ENCODE data around the gene ZBTB18.
"Not testable (repeated sequence)": the region's sequence is repeated elsewhere in the genome, so short reads cannot be mapped to it uniquely, and the experiment has no call there.

The ZBTB18 gene

DNA sequence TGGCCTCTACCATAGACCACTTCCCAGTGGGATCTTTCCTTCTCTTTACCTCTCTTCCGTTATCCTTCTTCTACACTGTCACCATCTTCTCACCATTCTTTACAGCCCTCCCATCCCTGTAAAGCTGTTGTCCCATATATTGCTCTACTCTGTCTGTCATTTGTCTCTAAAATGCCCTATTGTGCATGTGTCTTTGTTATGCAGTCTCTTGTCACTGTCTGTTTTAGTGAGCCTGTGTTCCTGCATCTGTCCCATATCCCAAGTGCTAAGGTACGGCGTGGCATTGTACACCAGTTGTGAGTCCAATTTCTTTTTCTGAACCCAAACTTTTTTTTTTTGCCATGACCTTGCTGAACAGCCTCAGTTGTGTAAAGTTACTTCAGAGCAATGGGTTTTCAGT is 8.8 kb upstream of the ZBTB18 start:
- no peak for DNase-seq

DNA sequence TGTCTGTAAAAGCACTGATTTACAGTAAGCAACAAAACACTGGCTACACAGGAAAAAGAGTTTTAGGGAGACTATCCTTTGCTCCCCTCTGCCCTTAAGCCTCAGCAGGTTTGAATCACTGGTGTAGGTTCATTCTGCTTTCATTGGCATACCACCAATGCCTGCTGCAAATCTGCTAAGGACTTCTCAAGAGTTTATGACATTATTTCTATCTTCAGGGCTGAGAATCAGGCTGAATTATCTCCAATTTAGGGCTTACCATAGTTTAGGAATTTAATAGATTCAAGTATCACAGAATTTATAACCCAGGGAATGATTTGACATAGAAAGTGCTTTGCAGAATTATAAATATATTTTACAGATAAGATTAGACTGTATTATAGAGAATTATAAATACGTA is 6.7 kb upstream of the ZBTB18 start:
- DNase-seq = no peak

DNA sequence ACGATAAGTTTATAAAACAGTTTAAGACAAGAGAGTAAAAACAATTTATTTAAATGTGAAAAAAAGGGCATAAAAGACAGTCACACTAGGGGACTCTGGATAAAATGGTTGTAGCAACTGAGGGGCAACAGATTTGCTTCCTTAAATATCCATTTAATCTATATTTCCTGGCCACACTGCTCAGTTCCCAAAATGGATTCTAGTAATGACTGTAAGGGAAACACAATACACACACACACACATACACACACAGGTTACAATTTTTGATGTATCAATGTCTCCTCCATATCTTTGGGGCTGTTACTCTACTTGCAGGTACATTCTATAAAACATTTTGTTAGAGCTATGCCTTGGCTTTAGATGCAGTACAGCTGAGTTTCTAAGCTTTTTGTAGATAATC is 4.8 kb upstream of the ZBTB18 start:
- DNase-seq = not testable (repeated sequence)

DNA sequence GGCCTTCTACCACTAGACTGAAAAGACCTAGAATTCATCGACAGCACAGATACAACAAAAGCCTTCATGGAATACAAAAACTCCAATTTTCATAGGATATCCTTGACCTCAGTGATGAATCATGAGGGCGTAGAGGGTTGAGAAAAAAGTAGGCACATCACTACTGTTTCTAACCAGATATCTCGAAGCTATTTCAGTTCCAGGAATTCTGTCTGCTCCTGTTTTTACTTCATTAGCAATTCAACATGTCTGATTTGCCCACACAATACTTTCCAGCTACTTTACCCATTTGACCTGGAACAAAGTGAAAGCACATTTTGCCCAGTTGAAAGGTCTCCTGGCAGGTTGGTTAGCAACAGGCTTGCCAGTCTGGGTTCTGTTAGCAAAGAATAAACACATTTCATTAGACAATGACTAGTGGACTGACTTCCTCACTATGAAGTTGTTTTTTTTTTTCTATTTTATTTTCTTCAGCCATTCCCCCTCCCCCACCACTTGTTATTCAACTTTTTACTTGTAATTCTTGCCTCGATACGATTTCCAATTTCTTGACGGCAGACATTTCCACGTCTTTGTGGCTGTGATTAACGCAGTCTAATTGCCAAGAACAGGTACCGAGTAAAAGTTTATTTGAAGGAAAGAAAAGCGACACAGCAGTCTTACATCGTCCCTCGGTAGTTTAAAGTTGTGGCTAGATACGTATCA is 4.0 kb upstream of the ZBTB18 start:
- no peak for DNase-seq

DNA sequence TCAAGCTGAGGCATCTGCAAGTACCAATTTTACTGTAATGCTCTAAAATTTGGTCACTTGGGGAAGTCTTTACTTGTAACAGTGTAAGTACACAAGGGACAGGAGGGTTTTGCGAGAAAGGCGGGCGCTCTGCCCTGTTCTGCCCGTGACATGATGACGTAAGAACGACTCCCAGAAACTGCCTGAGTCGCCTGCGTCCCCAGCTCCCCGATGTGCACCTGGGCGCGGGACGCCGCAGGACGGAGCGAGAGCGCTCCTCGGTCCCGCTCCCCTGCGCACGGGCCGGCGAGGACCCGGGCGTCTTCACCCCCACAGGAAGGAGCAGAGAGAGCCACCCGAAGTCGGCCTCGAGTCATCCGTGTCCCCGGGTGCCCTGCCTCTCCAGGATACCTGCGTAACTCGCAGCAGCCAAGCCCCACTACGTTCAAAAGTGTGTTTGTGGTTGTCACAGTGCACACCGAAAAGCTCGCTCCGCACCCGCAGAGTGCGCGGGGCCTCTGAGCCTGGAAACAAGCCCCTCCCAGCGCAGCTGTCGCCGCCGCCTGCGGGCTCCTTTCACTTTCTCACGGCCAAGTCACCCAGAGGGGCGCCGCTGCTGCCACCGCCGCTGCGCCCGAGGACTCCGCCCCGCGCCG is 3.3 kb upstream of the ZBTB18 start:
- DNase-seq = peak in 1 of 2 experiments; percentile 29

DNA sequence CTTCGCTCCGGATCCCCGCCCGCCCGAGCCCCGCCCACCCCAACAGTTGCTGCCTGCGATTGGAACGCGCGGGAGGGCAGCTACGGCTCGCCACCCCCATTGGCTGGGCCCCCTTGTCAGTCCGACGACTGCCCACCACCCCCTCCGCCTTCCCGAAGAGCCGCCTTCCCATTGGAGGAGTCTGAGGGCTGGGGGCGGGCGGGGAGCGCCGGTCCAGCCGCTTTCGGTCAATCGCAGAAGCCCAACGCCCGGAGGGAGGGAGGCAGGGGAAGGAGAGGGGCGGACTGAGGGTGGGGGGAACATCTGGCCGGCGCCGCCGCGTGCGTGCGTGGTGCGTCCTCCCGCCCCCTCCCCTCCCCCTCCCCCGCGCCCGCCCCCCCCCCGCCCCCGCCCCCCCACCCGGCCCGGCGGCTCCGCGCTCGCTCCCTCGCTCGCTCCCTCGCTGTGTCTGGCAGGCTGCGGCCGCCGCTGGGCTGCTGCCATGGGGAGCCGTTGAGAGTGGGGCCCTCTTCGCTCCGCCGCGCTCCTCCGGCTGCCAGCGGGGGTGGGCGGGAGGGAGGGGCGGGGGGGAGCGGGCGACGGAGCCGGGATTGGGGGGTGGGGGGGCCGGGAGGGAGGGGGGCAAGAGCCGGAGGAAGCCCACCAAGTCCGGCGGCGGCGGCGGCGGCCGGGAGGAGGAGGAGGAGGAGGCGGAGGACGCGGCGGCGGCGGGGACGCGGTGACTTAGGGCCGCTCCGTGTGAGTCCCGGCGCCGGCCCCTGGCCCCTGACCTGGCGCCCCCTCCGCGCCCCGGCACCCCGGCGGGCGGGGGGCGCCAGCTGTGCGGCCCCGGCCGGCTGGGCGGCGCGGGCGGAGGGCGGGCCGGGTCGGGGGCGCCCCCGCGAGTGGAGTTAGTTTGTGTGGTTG is 2.6 kb upstream of the ZBTB18 start:
- peak; percentile 87 to 91 for DNase-seq

DNA sequence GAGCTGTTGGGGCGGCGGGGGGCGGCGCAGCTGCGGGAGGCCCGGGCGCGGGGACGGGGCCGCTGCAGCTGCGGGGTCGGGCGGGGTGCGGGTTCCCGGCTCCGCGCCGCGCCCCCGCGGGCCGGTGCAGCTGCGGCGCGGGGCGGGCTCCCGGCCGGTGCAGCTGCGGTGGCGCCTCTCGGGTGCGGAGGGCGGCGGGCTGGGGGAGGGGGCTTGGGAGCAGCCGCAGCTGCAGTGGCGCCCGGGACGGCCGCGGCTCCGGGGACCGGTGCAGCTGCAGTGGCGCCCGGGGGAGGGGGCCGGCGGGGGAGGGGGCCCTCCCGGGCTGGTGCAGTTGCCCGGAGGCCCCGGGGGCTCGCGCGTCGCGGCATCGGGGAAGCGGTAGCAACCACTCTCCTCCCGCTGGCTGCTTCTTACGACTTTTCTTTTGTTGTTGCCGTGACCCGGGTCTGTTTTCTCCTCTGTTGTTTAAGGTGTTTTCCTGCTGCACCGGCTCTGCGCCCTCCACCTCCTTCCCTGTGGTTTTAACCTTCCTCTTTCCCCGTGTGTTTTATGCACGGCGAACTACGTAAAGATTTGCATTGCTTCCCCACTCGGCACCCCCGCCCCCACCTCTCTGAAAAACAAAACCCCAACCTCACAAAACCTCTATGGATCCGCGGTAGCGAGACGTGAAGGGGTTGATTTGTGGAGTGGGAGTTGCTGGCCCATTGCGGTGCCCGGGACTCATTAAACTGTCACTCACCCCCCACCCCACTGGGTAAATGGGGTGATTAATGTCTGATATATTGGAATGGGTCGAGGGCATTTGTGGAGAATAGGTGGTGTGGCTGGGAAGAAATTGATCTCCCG is 1.7 kb upstream of the ZBTB18 start:
- no peak for DNase-seq

DNA sequence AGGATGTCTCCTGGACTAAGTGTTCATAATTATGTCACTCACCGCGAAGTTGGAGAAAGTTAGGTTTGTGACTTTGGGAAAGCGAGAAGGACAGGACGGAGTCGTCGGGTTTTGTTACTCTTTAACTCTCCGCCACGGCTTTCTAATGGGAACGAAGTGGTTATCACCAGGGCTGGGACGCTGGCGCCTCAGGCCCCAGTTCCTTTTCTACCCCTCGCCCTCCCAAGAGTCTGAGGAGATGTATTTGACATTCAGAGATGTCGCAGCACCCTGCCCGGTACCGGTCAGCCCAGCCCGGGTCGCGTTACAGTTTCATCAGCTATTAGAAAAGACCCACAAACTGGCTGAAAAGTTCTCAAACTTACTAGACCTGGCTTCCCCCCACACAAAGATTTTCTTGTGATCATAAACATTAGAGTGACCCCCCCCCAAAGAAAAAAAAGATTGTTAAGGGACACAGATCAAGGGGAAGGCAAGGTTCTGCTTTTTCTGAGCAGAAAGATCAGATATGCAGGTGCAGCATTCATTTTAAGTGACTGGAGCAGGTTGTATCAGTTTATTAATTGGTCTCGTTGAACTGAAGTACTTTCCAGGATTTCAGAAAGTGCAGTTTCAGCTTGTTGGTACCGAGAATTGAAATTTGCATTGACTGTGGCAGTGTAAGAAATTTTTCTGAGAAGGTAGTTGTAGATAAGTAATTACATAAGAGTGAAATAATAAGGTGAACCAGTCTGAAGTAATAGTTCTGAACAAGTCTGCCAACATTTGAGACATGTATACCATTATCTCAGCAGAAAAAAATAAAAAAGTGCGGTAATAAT is 859 bp upstream of the ZBTB18 start:
- DNase-seq = no peak

DNA sequence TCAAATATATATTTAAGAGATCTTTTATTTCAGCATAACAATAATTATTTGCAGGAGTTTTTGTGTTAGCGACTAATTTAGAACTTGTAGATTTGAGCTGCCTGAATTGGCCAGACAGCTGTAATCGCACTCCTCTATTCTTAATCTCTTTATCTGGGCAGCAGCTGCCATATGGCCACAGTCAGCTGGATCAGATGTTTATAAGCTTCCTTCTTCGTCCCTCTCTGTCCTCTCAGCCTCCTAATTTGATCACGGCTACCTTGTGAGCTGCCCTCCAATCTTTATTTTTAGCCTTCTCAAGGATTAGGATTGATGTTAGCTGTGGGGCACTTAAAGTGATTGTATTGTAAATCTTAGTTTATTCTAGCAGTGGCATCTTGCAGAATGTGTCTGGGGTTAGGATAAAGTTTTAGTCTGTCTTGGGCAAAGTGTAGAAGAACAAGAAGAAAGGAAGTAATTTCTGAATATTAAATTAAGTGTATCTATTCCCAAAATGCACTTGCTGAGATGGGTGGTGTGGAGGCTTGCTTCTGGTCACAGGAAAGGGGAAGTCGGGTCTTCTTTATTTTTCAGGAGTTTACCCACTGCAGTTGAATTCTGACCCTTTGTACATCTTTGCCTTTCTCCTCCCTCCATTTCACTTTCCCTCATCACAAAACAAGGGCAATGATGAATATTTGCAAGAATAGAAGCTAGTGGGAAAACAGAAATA is 1.1 kb downstream of the ZBTB18 start:
- DNase-seq = no peak

DNA sequence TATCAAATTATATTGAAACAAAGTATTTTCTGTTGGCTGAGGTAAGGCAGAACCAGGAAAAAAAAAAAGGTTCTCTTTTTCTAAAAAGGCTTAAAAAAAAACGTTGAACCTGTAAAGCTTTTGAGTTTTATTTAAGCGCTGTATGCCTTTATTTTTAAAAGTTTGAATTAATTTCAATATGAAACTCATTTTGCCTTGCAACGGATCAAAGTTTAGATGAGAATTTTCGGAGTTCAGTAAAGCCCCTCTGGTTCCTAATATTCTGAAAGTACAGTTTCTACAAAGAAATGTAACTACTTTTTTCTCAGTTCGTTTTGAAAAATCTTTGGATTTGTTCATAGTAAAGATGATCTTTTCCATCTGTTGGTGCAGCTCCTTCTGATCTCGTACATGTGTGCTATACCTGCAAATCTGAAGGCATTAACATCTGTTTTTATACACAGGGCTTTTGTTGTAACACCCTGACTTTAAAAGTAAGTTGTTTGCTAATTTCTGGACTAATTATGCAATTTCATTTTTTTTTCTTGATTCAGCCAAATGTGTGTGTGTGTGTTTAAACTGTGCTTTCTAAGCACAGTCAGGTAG is 1.7 kb downstream of the ZBTB18 start:
- DNase-seq = no peak

DNA sequence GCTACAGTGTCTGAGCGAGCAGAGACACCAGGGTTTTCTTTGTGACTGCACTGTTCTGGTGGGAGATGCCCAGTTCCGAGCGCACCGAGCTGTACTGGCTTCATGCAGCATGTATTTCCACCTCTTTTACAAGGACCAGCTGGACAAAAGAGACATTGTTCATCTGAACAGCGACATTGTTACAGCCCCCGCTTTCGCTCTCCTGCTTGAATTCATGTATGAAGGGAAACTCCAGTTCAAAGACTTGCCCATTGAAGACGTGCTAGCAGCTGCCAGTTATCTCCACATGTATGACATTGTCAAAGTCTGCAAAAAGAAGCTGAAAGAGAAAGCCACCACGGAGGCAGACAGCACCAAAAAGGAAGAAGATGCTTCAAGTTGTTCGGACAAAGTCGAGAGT is 2.7 kb downstream of the ZBTB18 start:
- DNase-seq = peak in 1 of 2 experiments; percentile 47

DNA sequence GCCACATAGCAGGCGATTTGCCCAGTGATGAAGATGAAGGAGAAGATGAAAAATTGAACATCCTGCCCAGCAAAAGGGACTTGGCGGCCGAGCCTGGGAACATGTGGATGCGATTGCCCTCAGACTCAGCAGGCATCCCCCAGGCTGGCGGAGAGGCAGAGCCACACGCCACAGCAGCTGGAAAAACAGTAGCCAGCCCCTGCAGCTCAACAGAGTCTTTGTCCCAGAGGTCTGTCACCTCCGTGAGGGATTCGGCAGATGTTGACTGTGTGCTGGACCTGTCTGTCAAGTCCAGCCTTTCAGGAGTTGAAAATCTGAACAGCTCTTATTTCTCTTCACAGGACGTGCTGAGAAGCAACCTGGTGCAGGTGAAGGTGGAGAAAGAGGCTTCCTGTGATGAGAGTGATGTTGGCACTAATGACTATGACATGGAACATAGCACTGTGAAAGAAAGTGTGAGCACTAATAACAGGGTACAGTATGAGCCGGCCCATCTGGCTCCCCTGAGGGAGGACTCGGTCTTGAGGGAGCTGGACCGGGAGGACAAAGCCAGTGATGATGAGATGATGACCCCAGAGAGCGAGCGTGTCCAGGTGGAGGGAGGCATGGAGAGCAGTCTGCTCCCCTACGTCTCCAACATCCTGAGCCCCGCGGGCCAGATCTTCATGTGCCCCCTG is 3.3 kb downstream of the ZBTB18 start:
- no peak for DNase-seq

DNA sequence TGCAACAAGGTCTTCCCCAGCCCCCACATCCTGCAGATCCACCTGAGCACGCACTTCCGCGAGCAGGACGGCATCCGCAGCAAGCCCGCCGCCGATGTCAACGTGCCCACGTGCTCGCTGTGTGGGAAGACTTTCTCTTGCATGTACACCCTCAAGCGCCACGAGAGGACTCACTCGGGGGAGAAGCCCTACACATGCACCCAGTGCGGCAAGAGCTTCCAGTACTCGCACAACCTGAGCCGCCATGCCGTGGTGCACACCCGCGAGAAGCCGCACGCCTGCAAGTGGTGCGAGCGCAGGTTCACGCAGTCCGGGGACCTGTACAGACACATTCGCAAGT is 3.8 kb downstream of the ZBTB18 start:
- DNase-seq = no peak

DNA sequence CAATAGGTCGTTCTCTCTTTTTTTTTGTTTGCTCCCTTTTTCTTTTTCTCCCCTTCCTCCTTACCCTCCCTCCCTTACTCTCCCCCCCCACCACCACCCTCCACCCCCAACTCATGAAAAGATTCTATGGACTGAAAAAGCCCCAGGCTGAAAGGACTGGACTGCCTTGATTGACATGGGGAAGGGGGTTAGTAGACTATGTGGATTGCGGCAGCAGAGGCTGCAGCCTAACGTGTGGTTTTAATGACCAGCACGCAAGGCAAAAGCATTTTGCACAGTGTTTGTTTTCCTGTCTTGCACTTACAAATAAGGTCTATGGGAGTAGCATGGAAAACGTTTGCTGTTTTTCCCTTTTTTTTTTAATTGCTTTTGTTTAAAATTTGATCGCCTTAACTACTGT is 5.5 kb downstream of the ZBTB18 start:
- no peak for DNase-seq

DNA sequence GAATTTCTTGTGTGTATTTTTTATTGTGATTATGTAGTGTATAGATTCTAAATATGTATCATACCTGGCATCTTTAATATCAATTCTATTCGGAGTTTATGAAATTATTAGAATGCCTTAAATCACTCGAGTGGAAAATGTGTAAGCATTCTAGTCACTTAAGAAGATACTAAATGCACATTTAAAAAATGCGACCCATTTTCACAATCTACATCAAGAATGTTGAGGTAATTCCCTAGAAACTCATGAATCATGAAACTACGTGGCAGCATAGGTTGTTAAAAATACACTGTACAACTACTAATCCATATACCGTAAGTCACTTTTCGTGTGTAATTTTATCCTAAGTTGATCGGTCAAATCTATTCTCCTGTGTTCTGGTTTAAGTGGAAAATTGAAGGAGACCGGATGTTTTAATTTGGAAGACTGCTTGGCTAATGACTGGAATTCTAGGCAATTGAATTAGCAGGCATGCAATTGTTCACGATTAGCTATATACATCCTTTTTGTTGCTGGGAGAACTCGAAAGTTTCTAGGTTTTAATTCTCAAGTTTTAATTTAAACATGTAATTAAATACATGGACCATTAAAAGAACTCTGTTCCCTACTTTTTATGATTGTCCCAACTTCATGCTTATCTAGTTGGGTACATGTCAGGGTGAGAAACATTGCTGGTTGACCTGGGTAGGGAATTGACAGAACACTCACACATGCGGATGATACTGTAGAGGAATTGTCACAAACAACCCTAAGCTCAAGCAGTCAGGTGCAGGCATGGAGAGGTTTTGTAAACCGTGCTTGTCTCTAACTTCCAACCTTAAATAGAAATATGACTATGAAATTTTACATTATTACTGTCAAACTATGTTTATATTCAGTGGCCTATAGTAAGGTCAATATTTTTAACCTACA is 6.6 kb downstream of the ZBTB18 start:
- peak in 1 of 2 experiments; percentile 43 for DNase-seq

DNA sequence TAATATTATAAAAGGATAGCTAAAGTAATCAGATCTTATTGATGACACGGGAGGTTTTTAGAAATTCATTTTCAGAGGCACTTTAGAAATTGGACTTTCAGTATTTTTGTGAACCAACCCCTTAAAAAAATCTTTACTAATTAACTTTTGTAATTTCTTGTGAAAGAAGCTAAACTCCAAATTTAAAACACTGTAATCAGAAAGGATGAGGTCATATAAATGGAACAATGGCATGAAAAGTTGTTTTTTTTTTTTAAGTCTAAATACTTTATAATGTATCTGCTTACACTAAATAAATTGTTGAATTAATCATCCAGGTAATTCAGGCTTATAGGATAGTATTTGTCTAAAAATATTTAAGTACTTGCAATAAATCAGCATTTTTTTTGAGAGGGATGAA is 9.0 kb downstream of the ZBTB18 start:
- no peak for DNase-seq

DNA sequence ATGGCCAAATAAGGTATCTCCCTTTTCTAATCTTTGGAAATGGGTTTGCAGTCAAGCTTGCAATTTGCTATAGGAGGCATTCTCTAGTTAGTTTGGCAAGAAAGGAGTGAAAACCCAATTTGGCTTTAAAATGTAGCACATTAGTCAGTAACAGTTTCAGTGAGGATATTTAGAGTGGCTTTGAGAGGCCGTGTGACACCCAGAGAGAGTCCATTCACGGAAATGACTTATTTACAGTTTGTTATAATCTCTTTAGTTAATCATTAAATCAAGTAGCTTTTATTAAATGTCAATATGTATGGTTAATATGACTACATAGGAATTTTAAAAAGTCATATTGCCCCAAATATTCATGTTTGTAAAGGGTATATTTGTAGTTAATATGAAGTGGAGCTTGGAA is 9.6 kb downstream of the ZBTB18 start:
- DNase-seq = no peak

DNA sequence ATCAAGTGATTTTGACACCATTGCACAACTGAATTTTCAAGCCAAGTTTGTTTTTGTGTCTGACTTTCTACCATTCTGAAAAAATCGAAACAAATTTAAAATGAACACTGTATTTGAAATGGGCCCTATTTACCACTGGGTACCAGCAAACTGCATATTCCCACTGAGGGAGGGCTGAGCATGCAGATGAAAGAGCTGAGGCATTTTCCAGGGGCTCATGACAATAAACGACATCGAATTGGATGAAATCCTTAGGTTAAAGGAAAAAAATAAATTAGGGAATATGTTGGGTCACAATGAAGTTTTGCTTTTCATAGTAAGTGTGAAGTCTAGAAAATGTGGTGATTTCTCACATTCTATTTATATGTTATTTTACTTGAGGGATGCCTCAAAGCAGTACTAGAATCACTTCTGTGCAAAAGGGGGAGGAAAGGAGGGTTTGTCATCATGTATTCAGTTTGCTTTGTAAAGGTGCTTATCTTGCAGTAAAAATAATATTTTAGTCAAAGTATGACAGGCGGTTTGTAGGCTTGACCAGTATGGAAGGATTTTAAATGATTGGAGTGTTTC is 11.2 kb downstream of the ZBTB18 start:
- DNase-seq = no peak

DNA sequence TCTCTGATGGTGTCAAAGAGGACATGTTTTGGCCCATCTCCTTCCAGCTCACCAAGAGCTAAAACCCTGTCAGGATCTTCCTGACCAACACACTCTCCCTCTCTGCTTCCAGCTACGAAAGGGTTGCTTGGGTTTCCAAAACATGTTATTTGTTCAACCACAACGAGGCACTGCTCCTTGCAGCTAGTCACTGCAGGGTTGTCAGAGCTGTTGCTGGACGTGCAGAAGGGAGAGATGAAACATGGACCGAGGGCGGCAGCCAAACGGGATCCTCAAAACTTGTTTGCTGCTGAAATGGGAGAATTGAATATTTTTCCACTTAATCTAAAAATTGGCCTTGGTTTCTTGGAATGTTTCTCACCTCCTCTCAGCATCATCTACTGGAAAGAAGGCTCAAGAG is 12.4 kb downstream of the ZBTB18 start:
- DNase-seq = peak; percentile 84 to 97
